Measurements from ENCODE around the gene BANK1.

Gene BANK1

GRCh38 chr4:101791182-101791558 lies 640 bp downstream of the BANK1 start:
- no peak for TF ChIP-seq CTCF (IDR thresholded peaks at IDR 0.05; ENCODE audit: low read depth, low read length)
- H3K4me3 ChIP-seq (ENCODE audit: low read depth, low read length), result no peak overlapping the region

GRCh38 chr4:101792056-101792590 lies 1.6 kb downstream of the BANK1 start:
- H3K4me3 ChIP-seq (ENCODE audit: low read depth, low read length), result no peak overlapping the region
- TF ChIP-seq CTCF (IDR thresholded peaks at IDR 0.05; ENCODE audit: low read depth, low read length), result no peak

- no peak for TF ChIP-seq CTCF (IDR thresholded peaks at IDR 0.05; ENCODE audit: low read depth, low read length)
- no peak overlapping the region for H3K4me3 ChIP-seq (ENCODE audit: low read depth, low read length)
Observed at GRCh38 chr4:101793397-101793796, 2.9 kb downstream of the BANK1 start.

GRCh38 chr4:101794806-101795205 lies 4.3 kb downstream of the BANK1 start:
- H3K4me3 ChIP-seq (ENCODE audit: low read depth, low read length), result no peak overlapping the region
- no peak for TF ChIP-seq CTCF (IDR thresholded peaks at IDR 0.05; ENCODE audit: low read depth, low read length)

GRCh38 chr4:101795704-101796103 lies 5.2 kb downstream of the BANK1 start:
- no peak for TF ChIP-seq CTCF (IDR thresholded peaks at IDR 0.05; ENCODE audit: low read depth, low read length)
- no peak overlapping the region for H3K4me3 ChIP-seq (ENCODE audit: low read depth, low read length)

- no peak overlapping the region for H3K4me3 ChIP-seq (ENCODE audit: low read depth, low read length)
- no peak for TF ChIP-seq CTCF (IDR thresholded peaks at IDR 0.05; ENCODE audit: low read depth, low read length)
Observed at GRCh38 chr4:101801958-101802357, 11.4 kb downstream of the BANK1 start.

GRCh38 chr4:101806914-101807313 lies 16.4 kb downstream of the BANK1 start:
- H3K4me3 ChIP-seq (ENCODE audit: low read depth, low read length), result no peak overlapping the region
- TF ChIP-seq CTCF (IDR thresholded peaks at IDR 0.05; ENCODE audit: low read depth, low read length), result no peak

Data from WI38 (cell line).